Endodermal cell (in vitro differentiated cells): ENCODE results near the gene NRXN3. TPM values are rescaled to one million over a fixed set of nuclear protein-coding genes. Genes with fewer than 3 reads are reported as not detected.
"Not testable (repeated sequence)": the region's sequence is repeated elsewhere in the genome, so short reads cannot be mapped to it uniquely, and the experiment has no call there.

Source experiments
- DNase-seq: peaks from one replicate; pipeline ENCODE4 v3.0.0-alpha.2; 2017
- H3K27ac ChIP-seq: 2 replicates; pipeline ENCODE4 v1.5.1; 2013; ENCODE audit warnings: mild to moderate bottlenecking, low read depth, low read length, moderate library complexity
- H3K27me3 ChIP-seq: 2 replicates; pipeline ENCODE4 v1.6.1; 2013; ENCODE audit warnings: mild to moderate bottlenecking, low read length, moderate library complexity; ENCODE audit not compliant: insufficient read depth, control insufficient read depth, poor library complexity, severe bottlenecking
- H3K36me3 ChIP-seq: 2 replicates; pipeline ENCODE4 v1.7.0; 2013; ENCODE audit warnings: mild to moderate bottlenecking, low read length, moderate library complexity; ENCODE audit not compliant: control insufficient read depth, insufficient read depth
- H3K4me1 ChIP-seq: one replicate; pipeline ENCODE4 v1.7.0; 2013; ENCODE audit warnings: low read length; ENCODE audit not compliant: control insufficient read depth, insufficient read depth
- H3K4me3 ChIP-seq: 2 replicates; pipeline ENCODE4 v1.5.1; 2013; ENCODE audit warnings: mild to moderate bottlenecking, low read length, moderate library complexity
- H3K9ac ChIP-seq: 2 replicates; pipeline ENCODE4 v1.6.1; 2013; ENCODE audit warnings: mild to moderate bottlenecking, low read length, moderate library complexity; ENCODE audit not compliant: poor library complexity, severe bottlenecking; ENCODE audit errors: extremely low read depth
- H3K9me3 ChIP-seq: 2 replicates; pipeline ENCODE4 v1.6.1; 2013; ENCODE audit warnings: mild to moderate bottlenecking, low read length, moderate library complexity; ENCODE audit not compliant: control insufficient read depth
- H3K27ac Mint-ChIP-seq: 2 replicates; pipeline ENCODE4 v1.8.0; 2020; ENCODE audit warnings: mixed read lengths
- H3K27me3 Mint-ChIP-seq: 2 replicates; pipeline ENCODE4 v1.8.0; 2021; ENCODE audit warnings: mild to moderate bottlenecking, mixed read lengths; ENCODE audit not compliant: insufficient read depth
- H3K36me3 Mint-ChIP-seq: 2 replicates; pipeline ENCODE4 v1.8.0; 2020; ENCODE audit warnings: low read depth, mixed read lengths
- H3K4me1 Mint-ChIP-seq: 2 replicates; pipeline ENCODE4 v1.8.0; 2020; ENCODE audit warnings: mixed read lengths
- H3K4me3 Mint-ChIP-seq: 2 replicates; pipeline ENCODE4 v1.8.0; 2020; ENCODE audit warnings: mild to moderate bottlenecking, moderate library complexity, mixed read lengths
- H3K9me3 Mint-ChIP-seq: 2 replicates; pipeline ENCODE4 v1.8.0; 2020; ENCODE audit warnings: mild to moderate bottlenecking, mixed read lengths
- CTCF ChIP-seq: fragments of 200-600 bp; sonication (generic); conservative IDR thresholded peaks from 2 replicates; pipeline ENCODE4 v1.5.0; 2021; ENCODE audit warnings: antibody characterized with exemption, mild to moderate bottlenecking
- WGBS, 2 experiments: methylation state at CpG; one replicate each; pipeline versions ENCODE4 v1.1.5 to v1.1.7; 2013; ENCODE audit warnings: missing lambda C conversion rate in 2 of 2, mixed read lengths in 1 of 2; ENCODE audit not compliant: insufficient coverage in 1 of 2, insufficient read length in 1 of 2; 5-methylcytosine and 5-hydroxymethylcytosine counted together
- total RNA-seq, 2 donors: library from RNA; stranded (reverse); fragmentation: NEBNext Ultra II Directional in 1 of 2; extraction: Animal tissue kit (Norgen Biotek cat#: 25700) in 1 of 2; gene quantifications; 2 replicates in 1 of 2; 3 replicates in 1 of 2; pipeline ENCODE4 v1.2.1, GENCODE V29; 2021

Gene NRXN3
- total RNA-seq, 2 donors from 2014 or later: 20.9 to 21.4 TPM

GRCh38 chr14:79016828-79017505 is 846.8 kb downstream of the NRXN3 start:
- H3K9ac ChIP-seq: no peak overlapping the region

GRCh38 chr14:79017561-79017960 is 847.4 kb downstream of the NRXN3 start:
- no peak for DNase-seq
- Mint-ChIP-seq H3K4me1 (no peaks in the 10 kb centered on the region), H3K27ac (no peak overlapping the region), H3K27me3 (peaks cover 30% of the 10 kb centered on the region), H3K36me3 (no peaks in the 10 kb centered on the region), H3K4me3 (no peak overlapping the region), H3K9me3 (no peaks in the 10 kb centered on the region)
- no peaks in the 10 kb centered on the region for H3K9me3 ChIP-seq
- no peaks in the 10 kb centered on the region for H3K4me1 ChIP-seq
- H3K4me3 ChIP-seq: no peak overlapping the region
- H3K9ac ChIP-seq: no peak overlapping the region
- WGBS, 2 experiments: 96 to 100% methylated on average over 2 to 4 of the region's 4 CpGs
- H3K27me3 ChIP-seq: peaks cover 11% of the 10 kb centered on the region
- TF ChIP-seq CTCF: no peak
- no peaks in the 10 kb centered on the region for H3K36me3 ChIP-seq
- H3K27ac ChIP-seq: no peak overlapping the region

More at GRCh38 chr14:79016828-79017505, 846.8 kb downstream of the NRXN3 start:
- no peak for DNase-seq
- no peaks in the 10 kb centered on the region for H3K36me3 Mint-ChIP-seq
- Histone ChIP-seq H3K4me1 (no peaks in the 10 kb centered on the region), H3K4me3 (no peak overlapping the region), H3K36me3 (no peaks in the 10 kb centered on the region), H3K27ac (no peak overlapping the region), H3K27me3 (peaks cover 16% of the 10 kb centered on the region), H3K9me3 (no peaks in the 10 kb centered on the region)
- no peaks in the 10 kb centered on the region for H3K4me1 Mint-ChIP-seq
- H3K4me3 Mint-ChIP-seq: no peak overlapping the region
- no peak for TF ChIP-seq CTCF
- 93 to 94% methylated on average over 5 to 7 of the region's 7 CpGs for WGBS, 2 experiments
- H3K27me3 Mint-ChIP-seq: peaks cover 26% of the 10 kb centered on the region
- H3K27ac Mint-ChIP-seq: no peak overlapping the region
- no peaks in the 10 kb centered on the region for H3K9me3 Mint-ChIP-seq

GRCh38 chr14:79018836-79019235 is 848.7 kb downstream of the NRXN3 start:
- WGBS, 2 experiments: 66 to 71% methylated on average over 1 to 2 of the region's 2 CpGs
- Histone ChIP-seq H3K27me3 (peaks cover 10% of the 10 kb centered on the region), H3K36me3 (no peaks in the 10 kb centered on the region), H3K4me3 (no peak overlapping the region), H3K9me3 (no peaks in the 10 kb centered on the region), H3K27ac (no peak overlapping the region), H3K9ac (no peak overlapping the region), H3K4me1 (no peaks in the 10 kb centered on the region)
- H3K4me1 Mint-ChIP-seq: no peaks in the 10 kb centered on the region
- peaks cover 35% of the 10 kb centered on the region for H3K27me3 Mint-ChIP-seq
- H3K4me3 Mint-ChIP-seq: no peak overlapping the region
- H3K9me3 Mint-ChIP-seq: no peaks in the 10 kb centered on the region
- no peak overlapping the region for H3K27ac Mint-ChIP-seq
- no peak for TF ChIP-seq CTCF
- no peak for DNase-seq
- H3K36me3 Mint-ChIP-seq: no peaks in the 10 kb centered on the region

GRCh38 chr14:79019898-79020297 is 849.7 kb downstream of the NRXN3 start:
- not testable (repeated sequence) for H3K27ac Mint-ChIP-seq, H3K4me3 Mint-ChIP-seq, H3K9me3 ChIP-seq, H3K4me3 ChIP-seq, H3K9ac ChIP-seq, H3K9me3 Mint-ChIP-seq, H3K36me3 ChIP-seq, H3K4me1 ChIP-seq, H3K36me3 Mint-ChIP-seq, DNase-seq, H3K27ac ChIP-seq, H3K4me1 Mint-ChIP-seq
- WGBS, 2 experiments: 100% methylated on average over 1 of the region's 1 CpG; no CpG with 5 or more reads in 1 of the 2 experiments
- H3K27me3 Mint-ChIP-seq: peaks cover 35% of the 10 kb centered on the region
- H3K27me3 ChIP-seq: peaks cover 10% of the 10 kb centered on the region
